HL-60/S4 treated with retinoic acid at 250 ng/mL for 4 days and 3 days (cell line): ENCODE results near the gene CAMSAP1.

Source experiments
- in situ Hi-C: fragments of 300-500 bp; cut with MboI; formaldehyde crosslinking; loops from 2 replicates; pipeline ENCODE4 v1.7.0; 2022; ENCODE audit warnings: low sequenced_read_pairs

Gene CAMSAP1

DNA sequence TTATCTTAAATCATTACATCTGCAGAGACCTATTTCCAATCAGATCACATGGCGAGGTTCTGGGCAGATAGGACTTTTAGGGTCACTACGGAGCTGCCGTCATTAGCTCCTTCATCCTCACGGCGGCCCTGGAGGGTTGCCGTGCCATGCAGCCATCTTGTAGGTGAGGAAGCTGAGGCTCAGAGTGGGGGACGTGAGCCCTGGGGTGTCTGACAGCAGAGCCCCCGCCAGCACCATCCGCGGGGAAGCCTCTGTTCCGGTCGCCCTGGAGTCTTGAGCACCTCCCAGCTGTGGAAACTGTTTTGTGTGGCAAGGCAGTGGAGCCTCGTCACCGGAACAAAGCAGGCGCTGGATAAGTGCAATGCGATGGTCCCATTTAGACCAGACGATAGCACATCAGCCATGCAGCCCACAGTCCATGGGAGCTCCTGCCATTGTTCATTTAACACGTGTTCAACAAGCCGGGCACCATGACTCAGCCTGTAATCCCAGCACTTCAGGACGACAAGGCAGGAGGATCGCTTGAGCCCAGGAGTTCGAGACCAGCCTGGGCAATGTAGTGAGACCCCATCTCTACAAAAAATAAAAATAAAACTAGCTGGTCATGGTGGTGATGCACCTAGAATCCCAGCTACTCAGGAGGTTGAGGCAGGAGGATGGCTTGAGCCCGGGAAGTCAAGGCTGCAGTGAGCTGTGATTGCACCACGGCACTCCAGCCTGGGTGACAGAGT, 143.5 kb downstream of the CAMSAP1 start:
- in situ Hi-C loops: no loop called here

DNA sequence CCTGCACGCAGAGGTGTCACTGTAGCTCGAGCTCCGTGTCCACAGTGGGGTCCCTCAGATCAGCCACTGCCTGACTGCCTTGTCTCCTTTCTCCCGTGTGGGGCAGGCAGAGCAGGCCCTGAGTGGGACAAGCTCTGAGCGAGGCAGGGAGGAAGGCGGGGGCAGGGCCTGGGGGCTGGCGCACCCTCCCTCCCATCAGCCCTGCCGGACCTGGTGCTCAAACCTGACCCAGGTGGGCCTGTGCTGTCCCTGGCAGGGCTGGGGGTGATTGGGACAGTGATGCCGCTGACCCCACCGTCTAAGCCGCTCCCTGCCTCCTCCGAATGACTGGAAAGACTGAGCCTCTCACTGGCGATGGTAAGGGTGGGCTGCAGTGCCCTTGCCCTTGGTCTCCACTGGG, 144.4 kb downstream of the CAMSAP1 start:
- in situ Hi-C loops: no loop called here

DNA sequence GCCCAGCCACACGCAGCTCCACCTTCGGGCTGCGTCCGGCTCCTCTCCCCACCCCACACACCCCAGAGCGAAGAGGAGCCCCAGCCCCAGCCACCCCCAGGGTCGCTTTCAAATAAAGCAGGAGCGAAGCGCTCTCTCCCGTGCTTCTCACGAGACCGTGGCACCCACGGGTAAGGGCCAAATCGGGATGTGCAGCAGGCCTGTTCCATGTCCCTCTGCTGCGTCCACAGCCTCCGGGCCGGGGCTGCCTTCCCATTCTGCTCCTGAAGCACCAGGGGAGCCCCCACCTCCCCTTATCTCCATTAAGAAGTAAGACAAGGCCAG, 145.5 kb downstream of the CAMSAP1 start:
- in situ Hi-C loops: no loop called here

DNA sequence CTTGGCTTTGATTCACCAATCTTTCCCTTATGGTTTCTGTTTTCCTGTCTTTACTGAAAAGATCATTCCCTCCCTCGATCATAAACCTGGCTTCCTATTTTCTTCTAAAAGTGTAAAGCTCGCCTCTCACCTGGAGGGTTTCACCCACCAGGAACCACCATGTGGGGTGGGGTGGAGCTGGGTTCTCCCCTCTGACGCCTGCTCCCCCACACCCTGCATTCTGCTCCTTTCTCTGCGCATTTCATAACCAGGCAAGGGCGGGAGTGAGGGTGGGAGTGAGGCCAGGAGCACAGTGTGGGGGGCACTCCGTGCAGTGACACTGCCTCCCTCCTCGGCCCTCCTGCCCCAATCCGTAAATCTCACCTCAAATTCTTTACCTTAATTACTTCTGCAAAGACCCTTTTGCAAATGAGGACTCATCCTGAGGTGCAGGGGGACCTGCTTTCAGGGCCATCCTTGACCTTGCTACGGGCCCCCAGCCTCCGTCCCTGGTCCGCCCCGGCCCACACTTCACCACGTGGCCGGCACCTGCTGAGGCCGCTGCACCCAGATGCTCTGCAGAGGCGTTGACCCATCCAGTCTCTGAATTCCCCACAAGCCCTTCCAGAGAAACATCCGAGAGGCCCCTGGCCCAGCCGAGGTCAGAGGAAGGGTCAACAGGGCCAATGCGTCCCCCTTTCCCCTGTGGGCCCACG, 146.0 kb downstream of the CAMSAP1 start:
- in situ Hi-C loops: no loop called here

DNA sequence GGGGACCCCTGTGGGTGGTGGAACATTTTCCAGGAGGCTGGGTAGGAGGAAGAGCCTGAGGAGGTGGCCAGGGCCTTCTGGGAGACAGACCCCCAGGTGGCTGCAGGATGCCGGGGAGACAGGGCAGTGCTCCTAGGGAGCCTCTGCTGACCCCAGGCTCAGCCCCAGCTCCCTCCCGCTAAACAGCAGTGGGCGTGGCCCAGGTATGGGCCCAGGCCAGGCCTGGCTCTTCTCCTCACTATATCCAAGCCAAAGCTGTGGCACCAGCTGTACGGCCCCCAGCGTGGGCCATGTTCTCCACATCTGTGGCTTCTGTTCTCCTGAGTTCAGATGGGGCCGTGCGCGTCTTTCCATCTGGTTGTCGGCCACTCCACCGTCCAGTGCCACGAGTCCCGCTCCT, 146.9 kb downstream of the CAMSAP1 start:
- in situ Hi-C loops: no loop called here

DNA sequence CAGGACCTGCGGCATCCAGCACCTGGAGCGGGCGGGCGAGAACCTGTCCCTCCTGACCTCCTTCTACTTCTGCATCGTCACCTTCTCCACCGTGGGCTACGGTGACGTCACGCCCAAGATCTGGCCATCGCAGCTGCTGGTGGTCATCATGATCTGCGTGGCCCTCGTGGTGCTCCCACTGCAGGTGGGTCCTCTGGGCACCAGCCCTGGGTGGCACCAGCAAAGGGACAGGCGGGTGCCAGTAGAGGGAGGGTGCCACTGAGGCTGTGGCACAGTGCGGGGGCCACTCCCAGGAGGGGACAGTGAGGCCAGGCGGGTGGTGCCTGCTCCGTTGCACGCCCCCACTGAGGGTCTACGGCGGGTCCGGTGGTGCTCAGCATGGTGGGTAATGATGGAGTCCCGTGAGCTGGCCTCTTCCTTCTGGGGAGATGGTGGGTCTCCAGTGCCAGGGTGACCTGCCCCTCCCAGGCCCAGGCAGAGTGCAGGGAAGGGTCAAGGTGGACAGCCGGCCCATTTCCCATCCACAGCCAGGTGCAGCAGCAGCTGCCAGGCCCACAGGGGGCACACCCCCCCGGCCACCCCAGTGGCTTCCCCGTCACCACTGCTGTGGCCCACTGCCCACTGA, 147.6 kb downstream of the CAMSAP1 start:
- in situ Hi-C loops: no loop called here

DNA sequence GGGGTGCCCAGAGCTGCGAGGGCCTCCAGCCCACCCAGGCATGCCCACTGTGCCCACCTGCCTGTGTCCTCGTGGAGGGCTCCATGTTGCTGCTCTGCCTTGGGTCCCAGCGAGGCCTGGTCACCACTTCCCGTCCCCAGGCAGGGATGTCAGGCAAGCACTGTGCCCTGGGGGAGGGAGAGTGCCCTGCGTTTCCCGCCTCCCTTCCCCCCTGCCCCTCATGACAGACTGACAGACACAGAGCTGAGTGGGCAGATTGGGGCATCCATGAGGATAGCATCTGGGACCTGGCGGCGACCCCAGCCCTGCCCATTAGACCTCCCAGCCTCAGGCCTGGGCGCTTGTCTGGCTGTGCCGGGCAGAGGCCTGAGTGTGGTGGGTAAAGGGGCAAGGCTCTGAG, 148.5 kb downstream of the CAMSAP1 start:
- in situ Hi-C loops: no loop called here
